Panc1 (cell line): ENCODE results near the gene DHX34. TPM values are rescaled to one million over a fixed set of nuclear protein-coding genes. Genes with fewer than 3 reads are reported as not detected.

ENCODE experiments used
- ATAC-seq: fragments of 200-7000 bp; cut with Tn5 transposase; 2 replicates; pipeline ENCODE4 v1.9.1; 2020; ENCODE audit warnings: mild to moderate bottlenecking, moderate library complexity
- BruUV-seq: library from RNA; stranded (reverse); fragments of 400-500 nt; replicated peaks from 2 replicates; lab custom pipeline; 2021; lab: Mats Ljungman, UMichigan
- CTCF ChIA-PET: fragments of 300-600 bp; sonication (Branson Sonifier 250); formaldehyde crosslinking; loops from one replicate; lab custom pipeline; 2022; ENCODE audit warnings: antibody characterized with exemption; lab: Charles Lee
- POLR2A ChIA-PET: fragments of 300-600 bp; sonication (Branson Sonifier 250); formaldehyde crosslinking; loops from one replicate; lab custom pipeline; 2022; ENCODE audit warnings: antibody characterized with exemption; lab: Charles Lee
- DNase-seq: peaks from one replicate; pipeline ENCODE4 v3.0.0-alpha.2; 2010; ENCODE audit warnings: low read depth, low spot score
- H3K27ac ChIP-seq: 2 replicates; pipeline ENCODE4 v1.5.1; 2011; ENCODE audit warnings: mild to moderate bottlenecking, low read length, inconsistent platforms
- H3K27me3 ChIP-seq: fragments of 200-500 bp; sonication (Bioruptor generic); 2 replicates; pipeline ENCODE4 v1.6.0; 2014; ENCODE audit warnings: low read length, inconsistent platforms; ENCODE audit not compliant: control insufficient read depth, insufficient read depth
- H3K36me3 ChIP-seq: fragments of 200-500 bp; sonication (Bioruptor generic); 2 replicates; pipeline ENCODE4 v1.5.1; 2014; ENCODE audit warnings: inconsistent platforms, mild to moderate bottlenecking, low read length, moderate library complexity; ENCODE audit not compliant: control insufficient read depth, insufficient read depth
- H3K4me1 ChIP-seq: 2 replicates; pipeline ENCODE4 v1.5.1; 2011; ENCODE audit warnings: inconsistent platforms, mild to moderate bottlenecking, low read length, moderate library complexity; ENCODE audit not compliant: control insufficient read depth, insufficient read depth
- H3K4me3 ChIP-seq, 2 experiments: 2 replicates each; pipeline ENCODE4 v1.5.1; 2011 to 2012; ENCODE audit warnings: low read depth in 2 of 2, low read length in 2 of 2, mild to moderate bottlenecking in 2 of 2, inconsistent platforms in 1 of 2, moderate library complexity in 1 of 2
- H3K9me3 ChIP-seq: fragments of 200-500 bp; sonication (Bioruptor generic); 2 replicates; pipeline ENCODE4 v1.5.1; 2014; ENCODE audit warnings: low read depth, mild to moderate bottlenecking, inconsistent platforms, low read length, moderate library complexity; ENCODE audit not compliant: control insufficient read depth, insufficient read depth
- POLR2AphosphoS5 ChIP-seq: IDR thresholded peaks from 2 replicates; pipeline ENCODE4 v1.6.1; 2012; ENCODE audit warnings: mild to moderate bottlenecking, low read depth, low read length, moderate library complexity
- REST ChIP-seq, 2 experiments: IDR thresholded peaks; 2 replicates each; pipeline ENCODE4 v1.6.1; 2011 to 2012; ENCODE audit warnings: low read depth in 2 of 2, control low read depth in 1 of 2, low read length in 1 of 2, mild to moderate bottlenecking in 1 of 2, moderate library complexity in 1 of 2; ENCODE audit not compliant: insufficient read depth in 1 of 2
- SIN3A ChIP-seq: IDR thresholded peaks from 2 replicates; pipeline ENCODE4 v1.6.1; 2012; ENCODE audit warnings: low read depth, mild to moderate bottlenecking, low read length, moderate library complexity, borderline replicate concordance; ENCODE audit not compliant: insufficient read depth
- TCF7L2 ChIP-seq: IDR thresholded peaks from 2 replicates; pipeline ENCODE4 v1.6.1; 2011; ENCODE audit warnings: mild to moderate bottlenecking, low read depth, low read length, inconsistent platforms
- in situ Hi-C: cut with HindIII; loops from 2 replicates; pipeline ENCODE4 v1.10.0; 2016; ENCODE audit warnings: low sequenced_read_pairs, low pct_unique_long_range_greater_than_20kb
- intact Hi-C: fragments of 100-400 bp; cut with micrococcal nuclease; formaldehyde crosslinking; loops from one replicate; pipeline ENCODE4 v1.10.0; 2022; ENCODE audit not compliant: unreplicated experiment
- total RNA-seq: library from RNA; stranded (reverse); gene quantifications from one replicate; pipeline ENCODE4 v1.2.1, GENCODE V29; 2021; ENCODE audit not compliant: unreplicated experiment
- TF ChIP-seq, protein P1 (sequence below): fragments of 450-650 bp; IDR thresholded peaks from 2 replicates; pipeline ENCODE4 v1.5.1; 2017; ENCODE audit warnings: mild to moderate bottlenecking

Gene DHX34
- total RNA-seq, 1 experiment from 2014 or later = 29.2 TPM

DNA sequence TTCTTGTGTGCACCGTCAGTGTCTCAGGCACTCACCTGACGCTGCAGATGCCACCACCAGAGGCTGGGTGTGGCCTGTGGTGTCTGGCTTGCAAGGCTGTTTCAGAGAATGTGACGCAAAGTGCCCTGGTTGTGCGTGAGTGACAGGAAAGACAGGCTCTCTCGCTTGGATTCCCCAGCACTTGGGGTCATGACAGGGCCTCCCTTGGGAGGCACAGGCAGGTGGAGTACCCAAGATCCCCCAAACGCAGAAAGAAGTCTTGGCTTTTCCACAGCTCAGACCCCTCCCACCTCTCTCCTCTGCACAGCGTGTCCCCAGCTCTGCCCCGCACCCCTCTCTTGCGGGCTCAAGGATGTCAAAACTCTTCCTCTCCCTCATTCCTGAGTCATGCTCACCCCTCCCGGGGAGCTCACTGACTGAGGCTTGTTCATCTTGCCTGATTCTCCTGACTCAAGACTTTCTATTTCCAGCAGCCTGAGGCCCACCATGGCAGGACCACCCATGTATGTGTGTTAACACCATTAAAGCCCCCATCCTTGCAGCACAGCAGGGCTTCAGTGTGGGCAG, 21.0 kb downstream of the DHX34 start:
- Histone ChIP-seq H3K4me3 (no peak overlapping the region), H3K27me3 (no peaks in the 10 kb centered on the region), H3K27ac (no peak overlapping the region), H3K9me3 (no peaks in the 10 kb centered on the region), H3K4me1 (no peaks in the 10 kb centered on the region), H3K36me3 (no peaks in the 10 kb centered on the region)
- POLR2A ChIA-PET = interaction anchor here (0.5 kb wide), 1 partner anchor 65 kb away, joined by 3 read pairs; no protein-coding TSS in a partner anchor
- CTCF ChIA-PET = interaction anchor here (0.6 kb wide), 1 partner anchor 21 kb away, joined by 4 read pairs; the partner anchor contains the start of gene DHX34
- intact Hi-C loops = no loop called here
- ATAC-seq (no peak), DNase-seq (no peak)
- in situ Hi-C loops = no loop called here
- TF ChIP-seq TCF7L2 (no peak), POLR2AphosphoS5 (no peak), SIN3A (no peak), REST (IDR thresholded peaks at IDR 0.05; ENCODE audit: insufficient read depth in 1 of 2, low read depth in 2 of 2, low read length in 1 of 2) (no peak)
- TF ChIP-seq, protein P1, sequence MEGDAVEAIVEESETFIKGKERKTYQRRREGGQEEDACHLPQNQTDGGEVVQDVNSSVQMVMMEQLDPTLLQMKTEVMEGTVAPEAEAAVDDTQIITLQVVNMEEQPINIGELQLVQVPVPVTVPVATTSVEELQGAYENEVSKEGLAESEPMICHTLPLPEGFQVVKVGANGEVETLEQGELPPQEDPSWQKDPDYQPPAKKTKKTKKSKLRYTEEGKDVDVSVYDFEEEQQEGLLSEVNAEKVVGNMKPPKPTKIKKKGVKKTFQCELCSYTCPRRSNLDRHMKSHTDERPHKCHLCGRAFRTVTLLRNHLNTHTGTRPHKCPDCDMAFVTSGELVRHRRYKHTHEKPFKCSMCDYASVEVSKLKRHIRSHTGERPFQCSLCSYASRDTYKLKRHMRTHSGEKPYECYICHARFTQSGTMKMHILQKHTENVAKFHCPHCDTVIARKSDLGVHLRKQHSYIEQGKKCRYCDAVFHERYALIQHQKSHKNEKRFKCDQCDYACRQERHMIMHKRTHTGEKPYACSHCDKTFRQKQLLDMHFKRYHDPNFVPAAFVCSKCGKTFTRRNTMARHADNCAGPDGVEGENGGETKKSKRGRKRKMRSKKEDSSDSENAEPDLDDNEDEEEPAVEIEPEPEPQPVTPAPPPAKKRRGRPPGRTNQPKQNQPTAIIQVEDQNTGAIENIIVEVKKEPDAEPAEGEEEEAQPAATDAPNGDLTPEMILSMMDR = no peak
- no TSS peak for BruUV-seq

GRCh38 chr19:47371261-47371660, 22.1 kb downstream of the DHX34 start:
- Histone ChIP-seq H3K4me3 (no peak overlapping the region), H3K4me1 (no peaks in the 10 kb centered on the region), H3K27me3 (no peaks in the 10 kb centered on the region), H3K36me3 (no peaks in the 10 kb centered on the region), H3K27ac (no peak overlapping the region), H3K9me3 (no peaks in the 10 kb centered on the region)
- BruUV-seq = no TSS peak
- DNase-seq (no peak), ATAC-seq (no peak)
- ChIA-PET CTCF (no interaction called here), POLR2A (interaction anchor here (0.5 kb wide), 1 partner anchor 62 kb away, joined by 4 read pairs; the partner anchor contains the start of gene C5AR1)
- intact Hi-C loops (no loop called here), in situ Hi-C loops (no loop called here)
- TF ChIP-seq, protein P1 = no peak
- TF ChIP-seq REST (IDR thresholded peaks at IDR 0.05; ENCODE audit: insufficient read depth in 1 of 2, low read depth in 2 of 2, low read length in 1 of 2) = no peak
- no peak for TF ChIP-seq SIN3A
- TF ChIP-seq POLR2AphosphoS5 = no peak
- no peak for TF ChIP-seq TCF7L2
